HEK293T (cell line): ENCODE measurements around the gene CFAP100.

Source experiments
- CTCF ChIA-PET: fragments of 350-600 bp; formaldehyde crosslinking; extraction: SDS; loops from one replicate; lab custom pipeline; 2021; ENCODE audit warnings: antibody characterized with exemption, inconsistent platforms; lab: Yijun Ruan, JAX
- POLR2A ChIA-PET: fragments of 350-600 bp; formaldehyde crosslinking; extraction: SDS; loops from one replicate; lab custom pipeline; 2020; ENCODE audit warnings: antibody characterized with exemption, inconsistent platforms; lab: Yijun Ruan, JAX
- DNase-seq: peaks from one replicate; pipeline ENCODE4 v3.0.0; 2012; ENCODE audit warnings: mixed read lengths; ENCODE audit errors: extremely low spot score
- ARNT ChIP-seq: fragments of 450-650 bp; IDR thresholded peaks from 2 replicates; pipeline ENCODE4 v1.6.1; 2017; ENCODE audit warnings: mild to moderate bottlenecking
- BHLHE40 ChIP-seq: fragments of 450-650 bp; IDR thresholded peaks from 2 replicates; pipeline ENCODE4 v1.6.1; 2016; ENCODE audit warnings: mild to moderate bottlenecking, moderate library complexity, borderline replicate concordance
- CTBP1 ChIP-seq: fragments of 450-650 bp; IDR thresholded peaks from 2 replicates; pipeline ENCODE4 v1.6.1; 2016; ENCODE audit warnings: borderline replicate concordance
- ELF4 ChIP-seq: fragments of 450-650 bp; IDR thresholded peaks from 2 replicates; pipeline ENCODE4 v1.6.1; 2017; ENCODE audit warnings: antibody characterized with exemption
- FOXA1 ChIP-seq: fragments of 450-650 bp; IDR thresholded peaks from 2 replicates; pipeline ENCODE4 v1.6.1; 2016; ENCODE audit warnings: mild to moderate bottlenecking
- FOXK2 ChIP-seq: fragments of 450-650 bp; IDR thresholded peaks from 2 replicates; pipeline ENCODE4 v1.6.1; 2016; ENCODE audit warnings: mild to moderate bottlenecking
- FOXM1 ChIP-seq: fragments of 450-650 bp; IDR thresholded peaks from 2 replicates; pipeline ENCODE4 v1.6.1; 2017; ENCODE audit warnings: mild to moderate bottlenecking, borderline replicate concordance
- HDGF ChIP-seq: fragments of 450-650 bp; IDR thresholded peaks from 2 replicates; pipeline ENCODE4 v1.6.1; 2017; ENCODE audit warnings: antibody characterized with exemption, borderline replicate concordance
- L3MBTL2 ChIP-seq: fragments of 450-650 bp; conservative IDR thresholded peaks from 2 replicates; pipeline ENCODE4 v1.6.1; 2016; ENCODE audit warnings: mild to moderate bottlenecking
- LEF1 ChIP-seq: fragments of 450-650 bp; IDR thresholded peaks from 2 replicates; pipeline ENCODE4 v1.6.1; 2017; ENCODE audit warnings: mild to moderate bottlenecking, borderline replicate concordance
- NFRKB ChIP-seq: fragments of 450-650 bp; IDR thresholded peaks from 2 replicates; pipeline ENCODE4 v1.6.1; 2016; ENCODE audit warnings: mild to moderate bottlenecking, moderate library complexity
- PKNOX1 ChIP-seq: fragments of 450-650 bp; IDR thresholded peaks from 2 replicates; pipeline ENCODE4 v1.6.1; 2016
- SP1 ChIP-seq: fragments of 450-650 bp; IDR thresholded peaks from 2 replicates; pipeline ENCODE4 v1.6.1; 2017
- SUZ12 ChIP-seq: fragments of 450-650 bp; IDR thresholded peaks from 2 replicates; pipeline ENCODE4 v1.6.1; 2016; ENCODE audit warnings: mild to moderate bottlenecking
- TARDBP ChIP-seq: fragments of 450-650 bp; IDR thresholded peaks from 2 replicates; pipeline ENCODE4 v1.6.1; 2016
- ZNF384 ChIP-seq: fragments of 450-650 bp; IDR thresholded peaks from 2 replicates; pipeline ENCODE4 v1.6.1; 2016

CFAP100 gene

GRCh38 chr3:126435456-126436315, 41.0 kb downstream of the CFAP100 start:
- no peak for TF ChIP-seq TARDBP
- no peak for TF ChIP-seq ARNT
- no peak for TF ChIP-seq NFRKB
- no peak for TF ChIP-seq FOXA1
- no peak for TF ChIP-seq FOXM1
- no peak for TF ChIP-seq ZNF384
- no peak for TF ChIP-seq CTBP1
- no peak for TF ChIP-seq BHLHE40
- TF ChIP-seq HDGF: no peak
- TF ChIP-seq FOXK2: no peak
- TF ChIP-seq PKNOX1: no peak
- TF ChIP-seq LEF1: no peak
- no peak for TF ChIP-seq SP1
- no peak for TF ChIP-seq L3MBTL2
- no peak for TF ChIP-seq SUZ12
- TF ChIP-seq ELF4: no peak
- CTCF ChIA-PET: interaction anchor here (0.6 kb wide), 1 partner anchor 296 kb away, joined by 3 read pairs; no protein-coding TSS in a partner anchor
- POLR2A ChIA-PET: no interaction called here

GRCh38 chr3:126436826-126437717, 42.4 kb downstream of the CFAP100 start:
- CTCF ChIA-PET: no interaction called here
- TF ChIP-seq PKNOX1 (no peak), ZNF384 (no peak)
- DNase-seq: no peak
- POLR2A ChIA-PET: no interaction called here

More at GRCh38 chr3:126435456-126436315, 41.0 kb downstream of the CFAP100 start:
- no peak for DNase-seq

DNA sequence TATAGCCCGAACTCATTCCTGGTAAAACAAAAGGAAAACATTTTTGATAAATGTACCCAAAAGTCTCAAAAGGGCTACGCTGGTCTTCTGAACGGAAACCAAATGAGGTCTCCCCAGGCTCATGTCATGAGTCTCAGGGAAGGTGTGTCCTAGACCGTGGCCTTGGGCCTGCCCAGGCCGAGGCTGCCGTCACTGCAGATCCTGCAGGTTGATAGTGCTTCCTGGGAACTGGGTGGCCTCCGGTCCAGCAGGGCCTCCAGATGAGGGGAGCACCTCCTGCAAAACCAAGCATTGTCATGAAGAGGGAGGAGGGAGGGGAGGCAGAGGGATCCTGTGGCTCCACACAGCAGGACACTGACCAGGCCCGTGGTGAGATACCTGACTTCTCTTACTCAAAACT, 43.5 kb downstream of the CFAP100 start:
- DNase-seq: no peak
- TF ChIP-seq TARDBP (no peak), PKNOX1 (no peak), ELF4 (no peak), FOXM1 (no peak), FOXK2 (no peak), LEF1 (no peak), CTBP1 (no peak), ZNF384 (no peak), SUZ12 (no peak), SP1 (no peak), NFRKB (no peak), L3MBTL2 (no peak), FOXA1 (no peak), BHLHE40 (no peak), HDGF (no peak), ARNT (no peak)
- CTCF ChIA-PET: no interaction called here
- POLR2A ChIA-PET: no interaction called here

DNA sequence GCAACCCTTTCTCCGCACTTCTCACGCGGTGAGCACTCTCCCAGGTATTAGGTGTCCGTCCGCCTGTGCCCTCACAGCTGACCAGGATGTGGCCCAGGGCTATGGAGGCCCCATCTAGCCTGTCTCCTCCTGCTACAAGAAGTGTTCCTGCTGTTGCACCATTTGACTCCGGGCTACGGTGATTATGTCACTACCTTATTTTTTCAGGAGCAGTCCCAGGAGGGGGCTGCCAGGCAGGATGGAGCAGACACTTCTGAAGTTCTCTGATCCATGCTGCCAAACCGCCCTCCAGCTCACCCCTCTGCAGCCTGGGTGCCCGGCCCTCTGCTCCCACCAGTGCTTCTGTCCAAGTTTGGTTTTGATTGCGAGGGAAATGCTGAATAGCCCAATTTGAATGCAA, 44.0 kb downstream of the CFAP100 start:
- ChIA-PET POLR2A (no interaction called here), CTCF (no interaction called here)

DNA sequence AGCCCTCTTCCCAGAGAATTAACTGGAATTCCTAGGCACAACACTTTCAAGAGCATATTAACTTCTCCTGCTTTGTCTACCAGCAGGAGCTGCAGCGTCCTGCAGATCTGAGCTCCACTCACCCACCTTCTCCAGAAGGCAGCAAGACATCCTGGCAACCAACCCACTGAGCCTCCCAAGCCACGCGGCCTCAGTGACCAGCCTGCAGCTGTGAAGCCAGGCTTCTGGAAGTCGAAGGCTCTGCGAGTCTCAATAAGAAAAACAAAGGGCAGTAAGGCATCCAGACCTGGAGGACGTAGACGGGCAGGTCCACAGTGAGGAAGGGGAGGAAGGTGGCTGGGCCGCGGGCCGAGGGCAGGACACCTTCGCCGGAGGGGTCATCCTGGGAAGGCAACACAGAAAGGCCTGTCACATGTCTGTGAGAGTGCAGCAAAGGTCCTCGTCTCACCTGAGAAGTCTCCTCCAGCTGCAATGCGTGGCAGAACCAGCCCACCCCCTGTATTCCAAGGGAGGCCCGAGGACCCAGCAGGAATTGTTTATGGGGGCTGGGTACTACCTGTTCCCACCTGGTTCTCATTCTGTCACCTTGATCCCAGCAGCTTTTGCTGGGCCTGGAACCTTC, 44.7 kb downstream of the CFAP100 start:
- no peak for DNase-seq
- TF ChIP-seq L3MBTL2: no peak
- no peak for TF ChIP-seq FOXM1
- no peak for TF ChIP-seq ARNT
- no peak for TF ChIP-seq FOXK2
- TF ChIP-seq NFRKB: no peak
- no peak for TF ChIP-seq BHLHE40
- no peak for TF ChIP-seq SUZ12
- TF ChIP-seq LEF1: no peak
- TF ChIP-seq FOXA1: no peak
- no peak for TF ChIP-seq ZNF384
- TF ChIP-seq CTBP1: no peak
- no peak for TF ChIP-seq PKNOX1
- no peak for TF ChIP-seq TARDBP
- ChIA-PET CTCF (no interaction called here), POLR2A (no interaction called here)

More for the DNA sequence above, 44.0 kb downstream of the CFAP100 start:
- TF ChIP-seq SP1: no peak
- no peak for DNase-seq
